ENCODE results near the gene CLTC. TPM values are rescaled to one million over a fixed set of nuclear protein-coding genes. Genes with fewer than 3 reads are reported as not detected.
"Not testable (repeated sequence)": the region's sequence is repeated elsewhere in the genome, so short reads cannot be mapped to it uniquely, and the experiment has no call there.

Gene CLTC
- total and polyA plus RNA-seq, 12 donors, result 42.5 to 196 (median 167) TPM

DNA sequence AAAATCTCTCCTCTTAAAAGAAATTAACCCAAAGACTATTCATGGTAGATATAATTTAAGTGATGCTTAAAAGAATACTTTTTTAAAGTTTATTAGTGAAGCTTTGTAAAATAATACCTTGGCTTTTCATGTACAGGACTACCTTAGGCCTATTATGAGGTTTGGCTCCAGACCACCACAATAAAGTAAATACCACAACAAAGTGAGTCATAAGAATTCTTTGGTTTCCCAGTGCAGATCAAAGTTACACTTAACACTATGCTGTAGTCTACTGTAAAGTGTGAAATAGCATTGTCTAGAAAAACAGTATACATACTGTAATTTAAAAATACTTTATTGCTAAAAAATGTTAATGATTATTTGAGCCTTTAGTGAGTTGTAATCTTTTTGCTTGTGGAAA lies 31.7 kb downstream of the CLTC start:
- no peak for DNase-seq
- H3K36me3 ChIP-seq, result peaks cover 0 to 100% (median 61%) of the 10 kb centered on the region in 9 donors
- peaks cover 0 to 19% (median 8%) of the 10 kb centered on the region in 9 donors for H3K4me1 ChIP-seq
- no peak overlapping the region for H3K27ac ChIP-seq
- no peak overlapping the region for H3K4me3 ChIP-seq
- no peaks in the 10 kb centered on the region for H3K27me3 ChIP-seq
- H3K9me3 ChIP-seq, result peaks cover 0 to 11% (median 0%) of the 10 kb centered on the region in 11 donors
- ATAC-seq, result no peak
- intact Hi-C loops (cut with DNase I), result loop anchor here in 1 of 10 donors (1.0 kb wide), 1 partner anchor 17 kb away; no protein-coding TSS in a partner anchor
- TF ChIP-seq, protein P1, sequence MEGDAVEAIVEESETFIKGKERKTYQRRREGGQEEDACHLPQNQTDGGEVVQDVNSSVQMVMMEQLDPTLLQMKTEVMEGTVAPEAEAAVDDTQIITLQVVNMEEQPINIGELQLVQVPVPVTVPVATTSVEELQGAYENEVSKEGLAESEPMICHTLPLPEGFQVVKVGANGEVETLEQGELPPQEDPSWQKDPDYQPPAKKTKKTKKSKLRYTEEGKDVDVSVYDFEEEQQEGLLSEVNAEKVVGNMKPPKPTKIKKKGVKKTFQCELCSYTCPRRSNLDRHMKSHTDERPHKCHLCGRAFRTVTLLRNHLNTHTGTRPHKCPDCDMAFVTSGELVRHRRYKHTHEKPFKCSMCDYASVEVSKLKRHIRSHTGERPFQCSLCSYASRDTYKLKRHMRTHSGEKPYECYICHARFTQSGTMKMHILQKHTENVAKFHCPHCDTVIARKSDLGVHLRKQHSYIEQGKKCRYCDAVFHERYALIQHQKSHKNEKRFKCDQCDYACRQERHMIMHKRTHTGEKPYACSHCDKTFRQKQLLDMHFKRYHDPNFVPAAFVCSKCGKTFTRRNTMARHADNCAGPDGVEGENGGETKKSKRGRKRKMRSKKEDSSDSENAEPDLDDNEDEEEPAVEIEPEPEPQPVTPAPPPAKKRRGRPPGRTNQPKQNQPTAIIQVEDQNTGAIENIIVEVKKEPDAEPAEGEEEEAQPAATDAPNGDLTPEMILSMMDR (IDR thresholded peaks at IDR 0.05), result no peak

DNA sequence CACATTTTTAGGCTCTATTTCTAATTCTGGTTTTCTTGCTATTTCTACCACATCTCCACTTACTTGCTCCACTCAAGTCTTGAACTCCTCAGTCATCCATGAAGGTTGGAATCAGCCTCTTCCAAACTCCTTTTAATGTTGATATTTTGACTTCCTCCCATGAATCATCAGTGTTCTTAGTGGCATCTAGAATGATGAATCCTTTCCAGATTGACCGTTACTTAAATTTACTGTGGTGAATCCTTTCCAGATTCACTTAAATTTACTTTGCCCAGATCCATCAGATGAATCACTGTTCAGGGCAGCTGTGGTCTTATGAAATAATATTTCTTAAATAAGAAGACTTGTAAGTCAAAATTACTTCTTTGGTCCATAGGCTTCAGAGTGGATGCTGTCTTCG lies 32.4 kb downstream of the CLTC start:
- WGBS, 2 donors, result 95 to 99% methylated on average over 2 of the region's 2 CpGs
- intact Hi-C loops (cut with DNase I), result no loop called here
- peaks cover 0 to 17% (median under 1%) of the 10 kb centered on the region in 9 donors for H3K4me1 ChIP-seq
- DNase-seq, result no peak
- ATAC-seq, result no peak
- H3K36me3 ChIP-seq, result peaks cover 0 to 100% (median 69%) of the 10 kb centered on the region in 9 donors
- no peak overlapping the region for H3K4me3 ChIP-seq
- peaks cover 0 to 11% (median 0%) of the 10 kb centered on the region in 11 donors for H3K9me3 ChIP-seq
- no peak overlapping the region for H3K27ac ChIP-seq
- H3K27me3 ChIP-seq, result no peaks in the 10 kb centered on the region
- TF ChIP-seq, protein P1 (IDR thresholded peaks at IDR 0.05), result no peak

DNA sequence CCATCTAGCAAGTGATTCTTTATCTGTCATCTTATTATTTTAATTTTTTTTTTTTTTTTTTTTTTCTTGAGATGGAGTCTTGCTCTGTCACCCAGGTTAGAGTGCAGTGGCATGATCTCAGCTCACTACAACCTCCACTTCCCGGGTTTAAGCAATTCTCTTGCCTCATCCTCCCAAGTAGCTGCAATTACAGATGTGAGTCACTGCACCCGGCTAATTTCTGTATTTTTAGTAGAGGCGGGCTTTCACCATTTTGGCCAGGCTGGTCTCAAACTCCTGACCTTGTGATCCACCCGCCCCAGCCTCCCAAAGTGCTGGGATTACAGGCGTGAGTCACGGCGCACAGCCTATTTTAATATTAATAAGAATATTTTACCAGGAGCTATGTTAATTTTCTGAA lies 36.9 kb downstream of the CLTC start:
- ATAC-seq, DNase-seq, H3K27me3 ChIP-seq, H3K27ac ChIP-seq, H3K4me3 ChIP-seq, H3K4me1 ChIP-seq: not testable (repeated sequence)
- H3K36me3 ChIP-seq, result peaks cover 0 to 100% (median 90%) of the 10 kb centered on the region in 9 donors
- intact Hi-C loops (cut with DNase I), result loop anchor here in 1 of 10 donors (5.0 kb wide), 1 partner anchor 36 kb away; no protein-coding TSS in a partner anchor
- H3K9me3 ChIP-seq, result peaks cover 0 to 11% (median 0%) of the 10 kb centered on the region in 11 donors
- 89 to 95% methylated on average over 7 of the region's 7 CpGs for WGBS, 2 donors

DNA sequence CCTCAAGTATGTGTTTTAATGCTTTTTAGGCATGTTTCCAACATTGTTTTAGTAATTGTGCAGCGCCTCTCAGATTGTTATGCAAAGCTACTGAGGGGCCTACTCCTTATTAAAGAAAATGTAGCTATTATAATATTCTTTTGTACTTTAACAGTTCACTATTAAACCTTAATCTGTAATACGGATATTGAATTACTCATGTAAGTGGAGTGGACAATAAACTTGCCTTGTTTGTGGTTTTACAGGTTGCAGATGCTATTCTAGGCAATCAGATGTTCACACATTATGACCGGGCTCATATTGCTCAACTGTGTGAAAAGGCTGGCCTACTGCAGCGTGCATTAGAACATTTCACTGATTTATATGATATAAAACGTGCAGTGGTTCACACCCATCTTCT lies 46.5 kb downstream of the CLTC start:
- intact Hi-C loops (cut with DNase I), result loop anchor here in 1 of 10 donors (10.0 kb wide), 1 partner anchor 269 kb away; no protein-coding TSS in a partner anchor
- WGBS, 2 donors, result 82 to 83% methylated on average over 5 of the region's 5 CpGs
- ATAC-seq, result no peak
- peaks cover 0 to 43% (median 17%) of the 10 kb centered on the region in 9 donors for H3K4me1 ChIP-seq
- no peaks in the 10 kb centered on the region for H3K27me3 ChIP-seq
- TF ChIP-seq, protein P1 (IDR thresholded peaks at IDR 0.05), result no peak
- DNase-seq, result no peak
- no peaks in the 10 kb centered on the region for H3K9me3 ChIP-seq
- peaks cover 0 to 100% (median 74%) of the 10 kb centered on the region in 9 donors for H3K36me3 ChIP-seq
- no peak overlapping the region for H3K4me3 ChIP-seq
- H3K27ac ChIP-seq, result no peak overlapping the region

DNA sequence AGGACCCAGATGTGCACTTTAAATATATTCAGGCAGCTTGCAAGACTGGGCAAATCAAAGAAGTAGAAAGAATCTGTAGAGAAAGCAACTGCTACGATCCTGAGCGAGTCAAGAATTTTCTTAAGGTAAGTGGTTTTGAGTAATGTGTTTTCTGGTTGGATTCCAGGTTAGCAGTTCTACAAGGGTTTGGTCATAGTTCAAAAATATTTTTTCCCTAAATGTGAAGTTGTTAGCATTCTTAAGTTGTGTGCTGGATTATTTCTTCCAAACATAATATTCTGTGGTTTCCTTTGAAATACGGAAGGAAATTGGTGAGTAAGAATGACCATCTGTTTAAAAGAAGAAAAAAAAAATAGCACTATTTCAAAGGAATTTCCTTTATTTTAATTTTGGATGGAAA lies 49.1 kb downstream of the CLTC start:
- intact Hi-C loops (cut with DNase I), result loop anchor here in 2 of 10 donors (1.0 to 10.0 kb wide), 2 partner anchors 18 to 266 kb away; no protein-coding TSS in a partner anchor
- no peak for DNase-seq
- 61 to 75% methylated on average over 3 of the region's 3 CpGs for WGBS, 2 donors
- H3K4me1 ChIP-seq, result peaks cover 0 to 48% (median 17%) of the 10 kb centered on the region in 9 donors
- H3K4me3 ChIP-seq, result no peak overlapping the region
- ATAC-seq, result peak in 3 of 8 donors; percentile 29 to 63 (median 35)
- TF ChIP-seq, protein P1 (IDR thresholded peaks at IDR 0.05), result no peak
- peak overlapping the region in 4 of 10 donors; percentile 8 to 60 (median 36) for H3K27ac ChIP-seq
- H3K36me3 ChIP-seq, result peaks cover 0 to 100% (median 66%) of the 10 kb centered on the region in 9 donors
- H3K9me3 ChIP-seq, result no peaks in the 10 kb centered on the region
- H3K27me3 ChIP-seq, result no peaks in the 10 kb centered on the region
